Measurements from ENCODE around the gene FCRL1. TPM values are rescaled to one million over a fixed set of nuclear protein-coding genes. Genes with fewer than 3 reads are reported as not detected.

FCRL1 gene
- total RNA-seq, 1 donor from 2014 or later = not detected

GRCh38 chr1:157775101-157775870, 44.6 kb downstream of the FCRL1 start:
- no peak for DNase-seq (ENCODE audit: low read depth)
- no peak for TF ChIP-seq CTCF (IDR thresholded peaks at IDR 0.05; ENCODE audit: insufficient read depth, low read length, severe bottlenecking)
- H3K27me3 ChIP-seq (ENCODE audit: control insufficient read depth, insufficient read depth, low read length) = no peaks in the 10 kb centered on the region
- no peaks in the 10 kb centered on the region for H3K36me3 ChIP-seq (ENCODE audit: control insufficient read depth, insufficient read depth, low read length)
- H3K4me3 ChIP-seq (ENCODE audit: low read depth, low read length) = no peak overlapping the region
- FAIRE-seq = no peak

- Histone ChIP-seq H3K36me3 (ENCODE audit: control insufficient read depth, insufficient read depth, low read length) (no peaks in the 10 kb centered on the region), H3K4me3 (ENCODE audit: low read depth, low read length) (no peak overlapping the region), H3K27me3 (ENCODE audit: control insufficient read depth, insufficient read depth, low read length) (no peaks in the 10 kb centered on the region)
- no peak for TF ChIP-seq CTCF (IDR thresholded peaks at IDR 0.05; ENCODE audit: insufficient read depth, low read length, severe bottlenecking)
- FAIRE-seq (no peak), DNase-seq (ENCODE audit: low read depth) (no peak)
Measured at GRCh38 chr1:157774412-157774811, 45.5 kb downstream of the FCRL1 start.

- no peaks in the 10 kb centered on the region for H3K27me3 ChIP-seq (ENCODE audit: control insufficient read depth, insufficient read depth, low read length)
- FAIRE-seq (no peak), DNase-seq (ENCODE audit: low read depth) (no peak)
- no peak for TF ChIP-seq CTCF (IDR thresholded peaks at IDR 0.05; ENCODE audit: insufficient read depth, low read length, severe bottlenecking)
- no peaks in the 10 kb centered on the region for H3K36me3 ChIP-seq (ENCODE audit: control insufficient read depth, insufficient read depth, low read length)
- no peak overlapping the region for H3K4me3 ChIP-seq (ENCODE audit: low read depth, low read length)
Measured at GRCh38 chr1:157773493-157774350, 46.2 kb downstream of the FCRL1 start.

- TF ChIP-seq CTCF (IDR thresholded peaks at IDR 0.05; ENCODE audit: insufficient read depth, low read length, severe bottlenecking) = no peak
Measured at GRCh38 chr1:157771661-157772425, 48.1 kb downstream of the FCRL1 start.

GRCh38 chr1:157770442-157771043, 49.4 kb downstream of the FCRL1 start:
- TF ChIP-seq CTCF (IDR thresholded peaks at IDR 0.05; ENCODE audit: insufficient read depth, low read length, severe bottlenecking) = peak; percentile 12
- FAIRE-seq (peak; percentile 68), DNase-seq (ENCODE audit: low read depth) (peak; percentile 8)
- no peaks in the 10 kb centered on the region for H3K36me3 ChIP-seq (ENCODE audit: control insufficient read depth, insufficient read depth, low read length)
- H3K4me3 ChIP-seq (ENCODE audit: low read depth, low read length) = no peak overlapping the region
- no peaks in the 10 kb centered on the region for H3K27me3 ChIP-seq (ENCODE audit: control insufficient read depth, insufficient read depth, low read length)

More at GRCh38 chr1:157771661-157772425, 48.1 kb downstream of the FCRL1 start:
- H3K4me3 ChIP-seq (ENCODE audit: low read depth, low read length) = no peak overlapping the region
- DNase-seq (ENCODE audit: low read depth) (no peak), FAIRE-seq (no peak)
- H3K27me3 ChIP-seq (ENCODE audit: control insufficient read depth, insufficient read depth, low read length) = no peaks in the 10 kb centered on the region
- H3K36me3 ChIP-seq (ENCODE audit: control insufficient read depth, insufficient read depth, low read length) = no peaks in the 10 kb centered on the region

Data from bronchial epithelial cell (primary cell).